PFSK-1 (cell line): ENCODE results near the gene EARS2.

ENCODE experiments used
- FOXP2 ChIP-seq: optimal IDR thresholded peaks from 2 replicates; pipeline ENCODE3; 2011; ENCODE audit warnings: borderline replicate concordance, control low read depth, inconsistent platforms; ENCODE audit not compliant: insufficient read depth; ENCODE audit errors: extremely low read length, extremely low read depth
- POLR2AphosphoS5 ChIP-seq: IDR thresholded peaks from 2 replicates; pipeline ENCODE4 v1.6.1; 2012; ENCODE audit warnings: low read depth, mild to moderate bottlenecking, control low read depth, low read length, moderate library complexity
- REST ChIP-seq, 2 experiments: IDR thresholded peaks; 2 replicates each; pipeline versions ENCODE4 v1.6.1 to v1.8.0; 2011 to 2012; ENCODE audit warnings: low read depth in 2 of 2, low read length in 2 of 2, control low read depth in 1 of 2, inconsistent platforms in 1 of 2, mild to moderate bottlenecking in 1 of 2, moderate library complexity in 1 of 2; ENCODE audit not compliant: insufficient read depth in 1 of 2
- SIN3A ChIP-seq: IDR thresholded peaks from 2 replicates; pipeline ENCODE4 v1.6.1; 2012; ENCODE audit warnings: mild to moderate bottlenecking, low read length, moderate library complexity, borderline replicate concordance; ENCODE audit not compliant: insufficient read depth

- no peak for TF ChIP-seq SIN3A
- TF ChIP-seq REST (IDR thresholded peaks at IDR 0.05; ENCODE audit: insufficient read depth in 1 of 2, low read depth in 2 of 2, low read length in 2 of 2) = no peak
- no peak for TF ChIP-seq POLR2AphosphoS5
- TF ChIP-seq FOXP2 = no peak
Observed at GRCh38 chr16:23494188-23494587, 63.0 kb downstream of the EARS2 start.
